Activated naive CD4-positive, alpha-beta T cell treated with anti-CD3 and anti-CD28 coated beads, Interleukin-2, amount 50 U/mL, for 24 hours (primary cell): Measurements from ENCODE around the gene ITGA3.

Source experiments
- H3K27ac Mint-ChIP-seq: one replicate; pipeline ENCODE4 v1.8.0; 2021; ENCODE audit warnings: mild to moderate bottlenecking, mixed read lengths
- H3K27me3 Mint-ChIP-seq: one replicate; pipeline ENCODE4 v1.8.0; 2021; ENCODE audit warnings: mixed read lengths
- H3K36me3 Mint-ChIP-seq: one replicate; pipeline ENCODE4 v1.8.0; 2021; ENCODE audit warnings: mixed read lengths
- H3K4me1 Mint-ChIP-seq: one replicate; pipeline ENCODE4 v1.8.0; 2021; ENCODE audit warnings: mixed read lengths
- H3K4me3 Mint-ChIP-seq: one replicate; pipeline ENCODE4 v1.8.0; 2021; ENCODE audit warnings: mild to moderate bottlenecking, mixed read lengths
- H3K9me3 Mint-ChIP-seq: one replicate; pipeline ENCODE4 v1.8.0; 2021; ENCODE audit warnings: mixed read lengths

ITGA3 gene

GRCh38 chr17:50055426-50056216, at the start of gene ITGA3:
Gene ITGA3 (plus strand): TSS chr17:50056110. CDS start chr17:50056440, 330 bp downstream.
- Mint-ChIP-seq H3K4me1 (peaks cover 26% of the 10 kb centered on the region), H3K4me3 (peak within 1 kb of the TSS; percentile 91), H3K27ac (peak within 1 kb of the TSS; percentile 8), H3K27me3 (no peaks in the 10 kb centered on the region), H3K36me3 (no peaks in the 10 kb centered on the region), H3K9me3 (no peaks in the 10 kb centered on the region)

GRCh38 chr17:50009282-50009681, 46.6 kb upstream of the ITGA3 start:
- no peak overlapping the region for H3K27ac Mint-ChIP-seq
- H3K27me3 Mint-ChIP-seq, result peaks cover 25% of the 10 kb centered on the region
- no peaks in the 10 kb centered on the region for H3K4me1 Mint-ChIP-seq
- no peak overlapping the region for H3K4me3 Mint-ChIP-seq
- H3K36me3 Mint-ChIP-seq, result peaks cover 6% of the 10 kb centered on the region
- H3K9me3 Mint-ChIP-seq, result peaks cover 10% of the 10 kb centered on the region

DNA sequence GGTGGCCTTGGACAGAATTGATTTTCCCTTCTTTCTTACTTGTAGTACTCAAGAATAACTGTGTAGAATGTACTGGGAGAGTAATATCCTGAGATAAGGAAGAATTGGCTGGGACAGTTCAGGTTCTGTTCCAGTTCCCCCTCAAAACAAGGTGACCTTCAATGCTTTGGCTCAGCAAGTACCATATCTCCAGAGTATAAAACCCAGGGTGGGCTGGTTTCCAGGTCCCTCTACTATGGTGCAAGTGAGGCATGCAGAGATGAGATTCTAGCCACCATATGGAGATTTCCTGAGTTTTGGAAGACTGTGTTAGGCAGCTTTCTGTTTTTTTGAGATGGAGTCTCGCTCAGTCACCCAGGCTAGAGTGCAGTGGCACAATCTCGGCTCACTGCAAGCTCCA, 42.8 kb upstream of the ITGA3 start:
- Mint-ChIP-seq H3K27me3 (peaks cover 19% of the 10 kb centered on the region), H3K36me3 (peaks cover 7% of the 10 kb centered on the region), H3K4me3 (no peak overlapping the region), H3K27ac (no peak overlapping the region), H3K9me3 (peaks cover 16% of the 10 kb centered on the region), H3K4me1 (no peaks in the 10 kb centered on the region)

- Mint-ChIP-seq H3K9me3 (peaks cover 11% of the 10 kb centered on the region), H3K36me3 (peaks cover 4% of the 10 kb centered on the region)
These were observed 41.3 kb upstream of the ITGA3 start for GRCh38 chr17:50014471-50015088.

GRCh38 chr17:50015146-50015545, 40.8 kb upstream of the ITGA3 start:
- Mint-ChIP-seq H3K27me3 (peaks cover 13% of the 10 kb centered on the region), H3K9me3 (peaks cover 11% of the 10 kb centered on the region), H3K27ac (no peak overlapping the region), H3K36me3 (peaks cover 4% of the 10 kb centered on the region), H3K4me3 (no peak overlapping the region), H3K4me1 (no peaks in the 10 kb centered on the region)

More at GRCh38 chr17:50014471-50015088, 41.3 kb upstream of the ITGA3 start:
- H3K4me1 Mint-ChIP-seq, result no peaks in the 10 kb centered on the region
- no peak overlapping the region for H3K27ac Mint-ChIP-seq
- no peak overlapping the region for H3K4me3 Mint-ChIP-seq
- peaks cover 13% of the 10 kb centered on the region for H3K27me3 Mint-ChIP-seq

DNA sequence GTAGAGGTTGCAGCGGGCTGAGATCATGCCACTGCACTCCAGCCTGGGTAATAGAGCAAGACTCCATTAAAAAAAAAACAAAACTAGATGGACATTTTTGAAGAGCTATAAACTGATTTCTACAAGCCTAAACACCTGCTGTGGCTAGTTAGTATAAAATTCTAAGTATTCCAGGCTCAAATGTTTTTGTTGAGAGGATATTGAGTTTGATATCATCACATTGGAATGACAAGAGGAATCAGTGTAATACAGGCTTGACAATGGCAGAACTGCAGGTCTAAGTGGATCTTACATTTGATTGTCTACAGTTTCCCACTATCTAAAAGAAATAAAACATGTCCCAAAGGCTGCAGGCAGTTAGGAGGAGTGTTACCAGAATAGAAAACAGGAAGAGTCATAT, 37.0 kb upstream of the ITGA3 start:
- Mint-ChIP-seq H3K9me3 (peaks cover 7% of the 10 kb centered on the region), H3K27me3 (no peaks in the 10 kb centered on the region), H3K4me3 (no peak overlapping the region), H3K27ac (no peak overlapping the region), H3K36me3 (peaks cover 3% of the 10 kb centered on the region), H3K4me1 (no peaks in the 10 kb centered on the region)

GRCh38 chr17:50020841-50021599, 34.9 kb upstream of the ITGA3 start:
- Mint-ChIP-seq H3K27me3 (no peaks in the 10 kb centered on the region), H3K4me1 (no peaks in the 10 kb centered on the region), H3K27ac (no peak overlapping the region), H3K9me3 (no peaks in the 10 kb centered on the region), H3K4me3 (no peak overlapping the region), H3K36me3 (no peaks in the 10 kb centered on the region)

DNA sequence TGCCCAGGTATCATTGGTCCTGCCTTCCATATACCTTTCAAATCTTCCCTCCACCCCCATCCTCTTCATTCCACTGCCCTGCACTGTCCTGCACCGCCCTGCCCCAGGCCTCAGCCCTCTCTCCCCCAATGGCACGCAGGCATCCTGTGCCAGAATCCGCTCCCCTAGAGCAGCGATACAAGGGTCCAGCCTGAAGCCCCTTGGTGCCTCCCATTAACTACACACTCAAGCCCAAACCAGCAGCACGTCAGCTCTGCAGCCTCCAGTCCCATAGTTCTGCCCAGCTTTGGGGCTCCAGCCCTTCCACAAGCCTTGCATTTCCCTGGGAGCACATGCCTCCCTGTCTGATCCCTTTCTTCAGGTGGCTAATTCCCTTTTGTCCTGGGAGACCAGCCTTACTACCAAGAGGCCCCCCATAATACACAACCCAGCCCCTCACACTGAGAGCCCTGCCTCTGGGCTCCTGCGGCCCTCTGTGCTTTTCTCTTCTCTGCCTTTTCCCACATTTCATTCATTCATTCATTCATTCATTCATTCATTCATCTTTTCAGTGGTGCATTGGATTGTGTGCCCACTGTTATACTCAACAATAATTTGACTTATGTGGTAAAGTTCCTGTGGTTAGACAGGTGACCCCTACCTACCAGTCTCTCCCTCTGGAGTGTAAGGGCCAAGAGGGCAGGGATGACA, 34.1 kb upstream of the ITGA3 start:
- no peaks in the 10 kb centered on the region for H3K36me3 Mint-ChIP-seq
- H3K4me3 Mint-ChIP-seq, result no peak overlapping the region
- H3K4me1 Mint-ChIP-seq, result peaks cover 4% of the 10 kb centered on the region
- no peaks in the 10 kb centered on the region for H3K9me3 Mint-ChIP-seq
- H3K27ac Mint-ChIP-seq, result no peak overlapping the region
- no peaks in the 10 kb centered on the region for H3K27me3 Mint-ChIP-seq

DNA sequence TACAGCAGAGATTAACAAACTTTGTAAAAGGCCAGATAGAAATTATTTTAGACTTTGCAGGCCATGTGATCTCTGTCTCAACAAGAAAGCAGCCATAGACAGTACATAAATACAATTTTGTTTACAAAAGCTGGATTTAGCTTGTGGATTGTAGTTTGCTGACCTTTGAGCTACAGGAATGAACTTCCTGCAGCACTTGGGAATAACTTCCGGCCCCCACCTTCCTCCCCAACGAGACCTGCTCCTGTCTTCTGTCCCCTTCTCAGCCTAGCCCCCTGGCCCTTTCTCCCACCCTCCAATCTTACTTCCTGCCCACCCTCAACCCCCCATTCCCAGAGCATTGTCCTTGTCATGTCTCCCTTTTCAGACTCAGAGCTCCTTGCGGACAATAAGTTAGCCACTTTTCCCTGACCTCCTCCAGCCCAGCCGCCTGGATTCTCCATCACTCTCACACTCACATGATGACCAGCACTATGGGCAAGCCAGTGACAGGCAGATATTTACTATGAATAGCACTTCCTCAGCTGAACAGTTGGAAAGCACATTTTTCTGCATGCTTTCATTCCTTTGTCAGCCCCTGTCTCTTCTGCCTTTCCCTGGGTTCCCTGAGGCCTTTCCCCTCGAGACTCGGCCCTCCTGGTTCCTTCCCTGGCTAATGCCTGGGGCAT, 33.3 kb upstream of the ITGA3 start:
- H3K4me3 Mint-ChIP-seq, result no peak overlapping the region
- H3K9me3 Mint-ChIP-seq, result no peaks in the 10 kb centered on the region
- H3K27ac Mint-ChIP-seq, result no peak overlapping the region
- peaks cover 9% of the 10 kb centered on the region for H3K4me1 Mint-ChIP-seq
- H3K36me3 Mint-ChIP-seq, result no peaks in the 10 kb centered on the region
- H3K27me3 Mint-ChIP-seq, result peaks cover 3% of the 10 kb centered on the region

DNA sequence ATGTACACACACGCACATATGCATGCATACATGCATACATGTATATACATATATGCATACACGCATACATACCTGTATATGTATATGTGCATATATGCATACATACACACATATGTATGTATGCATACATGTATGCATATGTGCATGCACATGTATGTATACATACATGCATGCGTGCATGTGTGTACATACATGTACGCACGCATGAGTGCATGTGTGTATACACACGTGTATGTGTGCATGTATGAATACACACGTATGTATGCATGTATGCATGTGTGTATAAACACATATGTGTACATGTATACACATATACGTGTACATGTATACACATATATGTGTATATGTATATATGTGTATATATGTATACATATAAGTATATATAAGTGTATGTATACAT, 32.4 kb upstream of the ITGA3 start:
- Mint-ChIP-seq H3K4me3 (no peak overlapping the region), H3K27me3 (peaks cover 10% of the 10 kb centered on the region), H3K9me3 (no peaks in the 10 kb centered on the region), H3K4me1 (peaks cover 14% of the 10 kb centered on the region), H3K27ac (no peak overlapping the region), H3K36me3 (no peaks in the 10 kb centered on the region)

GRCh38 chr17:50024808-50025207, 31.1 kb upstream of the ITGA3 start:
- no peak overlapping the region for H3K4me3 Mint-ChIP-seq
- no peaks in the 10 kb centered on the region for H3K36me3 Mint-ChIP-seq
- H3K4me1 Mint-ChIP-seq, result peaks cover 14% of the 10 kb centered on the region
- peaks cover 15% of the 10 kb centered on the region for H3K27me3 Mint-ChIP-seq
- no peaks in the 10 kb centered on the region for H3K9me3 Mint-ChIP-seq
- H3K27ac Mint-ChIP-seq, result no peak overlapping the region

DNA sequence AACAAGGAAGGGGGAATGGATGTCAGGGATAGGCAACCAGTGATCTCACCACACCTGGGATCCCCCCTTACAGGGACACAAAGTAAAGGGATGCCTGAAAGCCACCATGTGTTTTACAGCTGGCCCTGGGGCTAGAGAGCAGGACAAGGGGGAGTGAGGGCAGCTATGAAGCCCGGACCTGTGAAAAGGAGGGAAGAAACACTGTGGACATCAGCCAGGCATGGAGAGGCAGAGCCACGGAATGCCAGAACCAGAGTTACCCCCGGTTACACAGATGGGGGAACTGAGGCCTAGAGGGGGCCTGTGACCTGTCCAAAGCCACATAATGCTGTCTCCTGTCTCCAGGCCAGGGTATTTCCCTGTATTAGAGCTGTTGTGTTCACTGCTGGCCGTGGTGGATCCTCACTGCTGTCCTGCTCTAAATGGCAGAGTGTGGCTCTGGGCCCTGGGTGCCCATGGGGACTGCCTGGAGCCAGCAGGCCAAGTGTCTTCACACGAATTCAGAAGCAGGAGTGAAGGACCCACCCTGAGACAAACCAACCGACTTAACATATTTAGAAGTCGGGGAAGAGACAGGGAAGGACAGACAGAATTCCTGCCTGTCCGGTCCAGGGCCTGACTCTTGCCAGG, 29.7 kb upstream of the ITGA3 start:
- no peak overlapping the region for H3K27ac Mint-ChIP-seq
- H3K9me3 Mint-ChIP-seq, result no peaks in the 10 kb centered on the region
- H3K27me3 Mint-ChIP-seq, result peaks cover 15% of the 10 kb centered on the region
- no peaks in the 10 kb centered on the region for H3K36me3 Mint-ChIP-seq
- H3K4me1 Mint-ChIP-seq, result peaks cover 14% of the 10 kb centered on the region
- no peak overlapping the region for H3K4me3 Mint-ChIP-seq

DNA sequence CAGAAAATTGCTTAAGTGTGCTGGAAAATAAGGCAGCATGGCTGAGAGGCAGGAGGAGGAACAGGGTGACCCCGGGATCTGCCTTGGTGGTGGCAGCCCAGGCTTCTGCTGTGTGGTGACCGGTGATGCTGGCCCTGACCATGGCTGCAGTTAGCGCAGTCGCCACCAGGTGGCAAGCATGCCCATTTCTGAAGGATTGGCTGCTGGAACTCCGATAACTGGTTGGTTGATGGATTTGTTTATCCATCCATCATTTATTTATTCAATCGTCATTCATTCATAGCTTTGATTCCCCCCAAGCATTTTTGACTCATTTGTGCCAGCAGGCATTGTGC, 29.1 kb upstream of the ITGA3 start:
- no peak overlapping the region for H3K27ac Mint-ChIP-seq
- H3K4me3 Mint-ChIP-seq, result no peak overlapping the region
- H3K36me3 Mint-ChIP-seq, result no peaks in the 10 kb centered on the region
- peaks cover 18% of the 10 kb centered on the region for H3K27me3 Mint-ChIP-seq
- no peaks in the 10 kb centered on the region for H3K9me3 Mint-ChIP-seq
- peaks cover 14% of the 10 kb centered on the region for H3K4me1 Mint-ChIP-seq

DNA sequence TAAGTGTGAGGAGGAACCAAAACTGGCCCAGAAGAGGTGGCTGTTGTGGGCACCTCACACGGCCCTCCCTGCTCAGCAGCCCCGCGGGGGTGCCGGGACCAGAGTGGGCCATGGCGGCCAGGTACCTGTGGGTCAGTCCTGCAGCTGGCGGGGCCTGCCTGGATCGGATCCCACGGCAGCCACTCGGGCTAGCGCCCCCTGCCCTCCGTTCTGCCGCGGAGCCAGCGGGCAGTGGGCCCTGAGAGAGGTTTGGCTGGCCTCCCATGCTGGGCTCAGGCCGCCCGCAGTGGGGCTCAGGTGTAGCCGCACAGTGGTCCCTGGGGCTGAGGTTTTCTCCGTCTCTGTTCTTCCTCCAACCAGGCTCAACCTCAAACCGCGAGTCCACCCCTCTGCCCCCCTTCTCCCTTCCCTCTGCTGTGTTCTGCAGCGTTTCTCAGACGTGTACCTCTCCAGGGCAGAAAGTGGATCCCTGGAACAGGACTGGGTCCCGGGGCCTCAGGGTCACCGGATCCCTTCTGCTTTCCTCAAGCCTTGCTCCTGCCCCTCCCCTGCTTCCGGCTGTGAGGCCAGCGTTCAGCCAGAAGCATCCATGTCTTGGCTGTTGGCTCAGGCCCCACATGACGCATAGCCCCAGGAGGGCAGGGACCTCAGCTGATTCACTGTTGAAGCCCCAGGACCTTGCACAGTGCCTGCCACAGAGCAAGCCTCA, 28.6 kb upstream of the ITGA3 start:
- no peaks in the 10 kb centered on the region for H3K9me3 Mint-ChIP-seq
- peak overlapping the region; percentile 49 for H3K4me3 Mint-ChIP-seq
- H3K36me3 Mint-ChIP-seq, result no peaks in the 10 kb centered on the region
- peaks cover 19% of the 10 kb centered on the region for H3K27me3 Mint-ChIP-seq
- H3K4me1 Mint-ChIP-seq, result peaks cover 14% of the 10 kb centered on the region
- H3K27ac Mint-ChIP-seq, result no peak overlapping the region
